WTC11 (cell line): ENCODE results near the gene KCNJ6. TPM values are rescaled to one million over a fixed set of nuclear protein-coding genes. Genes with fewer than 3 reads are reported as not detected.

Experiments
- ATAC-seq: fragments of 200-7000 bp; cut with Tn5 transposase; 2 replicates; pipeline ENCODE4 v1.10.0; 2021; ENCODE audit warnings: mild to moderate bottlenecking, moderate library complexity
- CTCF ChIA-PET: fragments of 300-600 bp; sonication (Branson Sonifier 250); formaldehyde crosslinking; loops from one replicate; lab custom pipeline; 2021; ENCODE audit warnings: antibody characterized with exemption; lab: Charles Lee
- POLR2A ChIA-PET: fragments of 350-600 bp; sonication (Branson Sonifier 250); formaldehyde crosslinking; loops from one replicate; lab custom pipeline; 2021; ENCODE audit warnings: antibody characterized with exemption; lab: Charles Lee
- DNase-seq: peaks from one replicate; pipeline ENCODE4 v3.0.0; 2021; ENCODE audit warnings: low spot score
- H3K27ac Mint-ChIP-seq: 2 replicates; pipeline ENCODE4 v1.8.0; 2021; ENCODE audit warnings: mixed read lengths
- H3K27me3 Mint-ChIP-seq: 2 replicates; pipeline ENCODE4 v1.8.0; 2021; ENCODE audit warnings: low read depth, mild to moderate bottlenecking, moderate library complexity, mixed read lengths
- H3K36me3 Mint-ChIP-seq: 2 replicates; pipeline ENCODE4 v1.8.0; 2021; ENCODE audit warnings: mixed read lengths
- H3K4me1 Mint-ChIP-seq: 2 replicates; pipeline ENCODE4 v1.8.0; 2022; ENCODE audit warnings: mixed read lengths
- H3K4me3 Mint-ChIP-seq: 2 replicates; pipeline ENCODE4 v1.8.0; 2021; ENCODE audit warnings: mild to moderate bottlenecking, moderate library complexity, mixed read lengths
- H3K9me3 Mint-ChIP-seq: 2 replicates; pipeline ENCODE4 v1.8.0; 2021; ENCODE audit warnings: mixed read lengths
- ATF1 ChIP-seq: sonication (generic); formaldehyde crosslinking; IDR thresholded peaks from 2 replicates; pipeline ENCODE4 v1.8.1; 2023; ENCODE audit warnings: mild to moderate bottlenecking, moderate library complexity, missing genetic modification reagents
- CREB1 ChIP-seq: sonication (generic); formaldehyde crosslinking; IDR thresholded peaks from 2 replicates; pipeline ENCODE4 v1.8.0; 2023; ENCODE audit warnings: mild to moderate bottlenecking, missing genetic modification reagents
- EMX1 ChIP-seq: fragments of 250-450 bp; sonication (Bioruptor Pico); IDR thresholded peaks from 2 replicates; pipeline ENCODE4 v1.8.0; 2021; ENCODE audit warnings: mild to moderate bottlenecking
- ESRRA ChIP-seq: sonication (generic); formaldehyde crosslinking; IDR thresholded peaks from 2 replicates; pipeline ENCODE4 v1.8.1; 2022; ENCODE audit warnings: mild to moderate bottlenecking, missing genetic modification reagents, borderline replicate concordance
- FOXK1 ChIP-seq: sonication (generic); formaldehyde crosslinking; IDR thresholded peaks from 2 replicates; pipeline ENCODE4 v1.8.0; 2022; ENCODE audit warnings: mild to moderate bottlenecking, moderate library complexity, missing genetic modification reagents
- GRHL2 ChIP-seq: fragments of 250-450 bp; sonication (Bioruptor Pico); IDR thresholded peaks from 2 replicates; pipeline ENCODE4 v1.8.0; 2022; ENCODE audit warnings: mild to moderate bottlenecking, moderate library complexity; ENCODE audit not compliant: insufficient replicate concordance, severe bottlenecking
- JAZF1 ChIP-seq: fragments of 250-450 bp; sonication (Bioruptor Pico); IDR thresholded peaks from 2 replicates; pipeline ENCODE4 v1.9.0; 2021; ENCODE audit warnings: moderate library complexity, mild to moderate bottlenecking, inconsistent platforms
- KAT7 ChIP-seq: sonication (generic); formaldehyde crosslinking; IDR thresholded peaks from 2 replicates; pipeline ENCODE4 v1.8.1; 2023; ENCODE audit warnings: missing genetic modification reagents, mild to moderate bottlenecking, borderline replicate concordance
- MXD4 ChIP-seq: fragments of 250-450 bp; sonication (Bioruptor Pico); IDR thresholded peaks from 2 replicates; pipeline ENCODE4 v1.8.0; 2021; ENCODE audit warnings: mild to moderate bottlenecking, moderate library complexity, borderline replicate concordance
- NR2C2 ChIP-seq: sonication (generic); formaldehyde crosslinking; IDR thresholded peaks from 2 replicates; pipeline ENCODE4 v1.8.0; 2022; ENCODE audit warnings: mild to moderate bottlenecking, missing genetic modification reagents
- RELA ChIP-seq: sonication (generic); formaldehyde crosslinking; IDR thresholded peaks from 2 replicates; pipeline ENCODE4 v1.8.1; 2022; ENCODE audit warnings: missing genetic modification reagents, mild to moderate bottlenecking, borderline replicate concordance
- SMAD3 ChIP-seq: sonication (generic); formaldehyde crosslinking; IDR thresholded peaks from 2 replicates; pipeline ENCODE4 v1.8.0; 2022; ENCODE audit warnings: missing genetic modification reagents, mild to moderate bottlenecking, borderline replicate concordance
- SOX15 ChIP-seq: fragments of 250-450 bp; sonication (Bioruptor Pico); IDR thresholded peaks from 2 replicates; pipeline ENCODE4 v1.9.0; 2021; ENCODE audit warnings: mild to moderate bottlenecking
- TEAD1 ChIP-seq: sonication (generic); formaldehyde crosslinking; IDR thresholded peaks from 2 replicates; pipeline ENCODE4 v1.8.0; 2022; ENCODE audit warnings: mild to moderate bottlenecking, missing genetic modification reagents
- TEAD4 ChIP-seq: sonication (generic); formaldehyde crosslinking; IDR thresholded peaks from 2 replicates; pipeline ENCODE4 v1.8.0; 2022; ENCODE audit warnings: mild to moderate bottlenecking, missing genetic modification reagents
- ZNF219 ChIP-seq: sonication (generic); formaldehyde crosslinking; IDR thresholded peaks from 2 replicates; pipeline ENCODE4 v1.8.0; 2023; ENCODE audit warnings: missing genetic modification reagents, mild to moderate bottlenecking, borderline replicate concordance
- ZNF317 ChIP-seq: sonication (generic); formaldehyde crosslinking; IDR thresholded peaks from 2 replicates; pipeline ENCODE4 v1.8.1; 2023; ENCODE audit warnings: low read depth, mild to moderate bottlenecking, moderate library complexity, missing genetic modification reagents, borderline replicate concordance
- ZNF416 ChIP-seq: fragments of 250-450 bp; sonication (Bioruptor Pico); IDR thresholded peaks from 2 replicates; pipeline ENCODE4 v1.9.0; 2021; ENCODE audit warnings: mild to moderate bottlenecking, inconsistent platforms
- ZNF423 ChIP-seq: fragments of 250-450 bp; sonication (Bioruptor Pico); IDR thresholded peaks from 2 replicates; pipeline ENCODE4 v2.1.2; 2022; ENCODE audit warnings: mild to moderate bottlenecking, moderate library complexity
- total RNA-seq: library from RNA; stranded (reverse); gene quantifications from 3 replicates; pipeline ENCODE4 v1.2.3, GENCODE V29; 2021
- TF ChIP-seq, protein P1 (sequence below): sonication (generic); formaldehyde crosslinking; IDR thresholded peaks from 2 replicates; pipeline ENCODE4 v1.8.1; 2023; ENCODE audit warnings: mild to moderate bottlenecking, missing genetic modification reagents
- TF ChIP-seq, protein P2 (sequence below): sonication (generic); formaldehyde crosslinking; conservative IDR thresholded peaks from 2 replicates; pipeline ENCODE4 v1.8.1; 2022; ENCODE audit warnings: mild to moderate bottlenecking, missing genetic modification reagents
- TF ChIP-seq, protein P3 (sequence below): sonication (generic); formaldehyde crosslinking; IDR thresholded peaks from 2 replicates; pipeline ENCODE4 v1.8.0; 2022; ENCODE audit warnings: mild to moderate bottlenecking, missing genetic modification reagents
- TF ChIP-seq, protein P4 (sequence below): fragments of 250-450 bp; sonication (Bioruptor Pico); IDR thresholded peaks from 2 replicates; pipeline ENCODE4 v1.9.0; 2021; ENCODE audit warnings: mild to moderate bottlenecking
- TF ChIP-seq, protein P5 (sequence below): fragments of 250-450 bp; sonication (Bioruptor Pico); conservative IDR thresholded peaks from 2 replicates; pipeline ENCODE4 v1.9.0; 2021; ENCODE audit warnings: mild to moderate bottlenecking
- TF ChIP-seq, protein P6 (sequence below): sonication (generic); formaldehyde crosslinking; IDR thresholded peaks from 2 replicates; pipeline ENCODE4 v1.8.0; 2022; ENCODE audit warnings: missing genetic modification reagents
- TF ChIP-seq, protein P7 (sequence below): sonication (generic); formaldehyde crosslinking; IDR thresholded peaks from 2 replicates; pipeline ENCODE4 v1.8.0; 2023; ENCODE audit warnings: missing genetic modification reagents

The KCNJ6 gene
- total RNA-seq, 1 experiment from 2014 or later, result 0.35 TPM

DNA sequence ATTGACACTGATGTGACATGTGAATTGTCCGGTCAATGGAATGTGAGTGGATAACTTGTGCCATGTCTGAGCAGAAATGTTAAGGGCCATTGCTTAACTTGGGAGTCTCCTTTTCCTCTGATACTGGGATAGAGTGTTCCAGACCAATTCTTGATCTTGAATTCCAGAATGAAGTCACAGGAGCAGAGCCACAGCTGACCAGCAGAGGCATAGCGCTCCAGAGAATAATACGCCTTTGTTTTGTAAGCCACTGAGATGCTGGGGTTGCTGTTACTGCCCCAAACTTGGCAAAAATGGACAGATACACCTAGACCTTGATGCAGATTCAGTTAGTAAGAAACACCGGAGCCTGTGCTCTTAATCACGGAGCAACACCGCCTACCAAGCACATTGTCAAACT, 6.3 kb downstream of the KCNJ6 start:
- Mint-ChIP-seq H3K9me3 (no peaks in the 10 kb centered on the region), H3K27ac (no peak overlapping the region), H3K4me3 (no peak overlapping the region), H3K4me1 (peaks cover 7% of the 10 kb centered on the region), H3K27me3 (peaks cover 24% of the 10 kb centered on the region), H3K36me3 (no peaks in the 10 kb centered on the region)
- DNase-seq, result no peak
- ATAC-seq, result peak; percentile 42; the same call in 1 of the 2 replicates
- ChIA-PET POLR2A (no interaction called here), CTCF (no interaction called here)
- TF ChIP-seq, protein P1, sequence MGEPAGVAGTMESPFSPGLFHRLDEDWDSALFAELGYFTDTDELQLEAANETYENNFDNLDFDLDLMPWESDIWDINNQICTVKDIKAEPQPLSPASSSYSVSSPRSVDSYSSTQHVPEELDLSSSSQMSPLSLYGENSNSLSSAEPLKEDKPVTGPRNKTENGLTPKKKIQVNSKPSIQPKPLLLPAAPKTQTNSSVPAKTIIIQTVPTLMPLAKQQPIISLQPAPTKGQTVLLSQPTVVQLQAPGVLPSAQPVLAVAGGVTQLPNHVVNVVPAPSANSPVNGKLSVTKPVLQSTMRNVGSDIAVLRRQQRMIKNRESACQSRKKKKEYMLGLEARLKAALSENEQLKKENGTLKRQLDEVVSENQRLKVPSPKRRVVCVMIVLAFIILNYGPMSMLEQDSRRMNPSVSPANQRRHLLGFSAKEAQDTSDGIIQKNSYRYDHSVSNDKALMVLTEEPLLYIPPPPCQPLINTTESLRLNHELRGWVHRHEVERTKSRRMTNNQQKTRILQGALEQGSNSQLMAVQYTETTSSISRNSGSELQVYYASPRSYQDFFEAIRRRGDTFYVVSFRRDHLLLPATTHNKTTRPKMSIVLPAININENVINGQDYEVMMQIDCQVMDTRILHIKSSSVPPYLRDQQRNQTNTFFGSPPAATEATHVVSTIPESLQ (CRISPR knock-in tag), result no peak
- TF ChIP-seq, protein P2, sequence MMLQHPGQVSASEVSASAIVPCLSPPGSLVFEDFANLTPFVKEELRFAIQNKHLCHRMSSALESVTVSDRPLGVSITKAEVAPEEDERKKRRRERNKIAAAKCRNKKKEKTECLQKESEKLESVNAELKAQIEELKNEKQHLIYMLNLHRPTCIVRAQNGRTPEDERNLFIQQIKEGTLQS (CRISPR knock-in tag), result no peak
- TF ChIP-seq SOX15 (CRISPR knock-in tag), result no peak
- no peak for TF ChIP-seq NR2C2 (CRISPR knock-in tag)
- TF ChIP-seq KAT7, result no peak
- TF ChIP-seq ESRRA (CRISPR knock-in tag), result no peak
- TF ChIP-seq ZNF423 (CRISPR knock-in tag), result no peak
- TF ChIP-seq, protein P3, sequence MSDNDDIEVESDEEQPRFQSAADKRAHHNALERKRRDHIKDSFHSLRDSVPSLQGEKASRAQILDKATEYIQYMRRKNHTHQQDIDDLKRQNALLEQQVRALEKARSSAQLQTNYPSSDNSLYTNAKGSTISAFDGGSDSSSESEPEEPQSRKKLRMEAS (CRISPR knock-in tag), result no peak
- TF ChIP-seq SMAD3 (CRISPR knock-in tag), result no peak
- TF ChIP-seq, protein P4, sequence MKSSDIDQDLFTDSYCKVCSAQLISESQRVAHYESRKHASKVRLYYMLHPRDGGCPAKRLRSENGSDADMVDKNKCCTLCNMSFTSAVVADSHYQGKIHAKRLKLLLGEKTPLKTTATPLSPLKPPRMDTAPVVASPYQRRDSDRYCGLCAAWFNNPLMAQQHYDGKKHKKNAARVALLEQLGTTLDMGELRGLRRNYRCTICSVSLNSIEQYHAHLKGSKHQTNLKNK (CRISPR knock-in tag), result no peak
- TF ChIP-seq ZNF416 (CRISPR knock-in tag), result no peak
- TF ChIP-seq TEAD1 (CRISPR knock-in tag), result no peak
- TF ChIP-seq, protein P5, sequence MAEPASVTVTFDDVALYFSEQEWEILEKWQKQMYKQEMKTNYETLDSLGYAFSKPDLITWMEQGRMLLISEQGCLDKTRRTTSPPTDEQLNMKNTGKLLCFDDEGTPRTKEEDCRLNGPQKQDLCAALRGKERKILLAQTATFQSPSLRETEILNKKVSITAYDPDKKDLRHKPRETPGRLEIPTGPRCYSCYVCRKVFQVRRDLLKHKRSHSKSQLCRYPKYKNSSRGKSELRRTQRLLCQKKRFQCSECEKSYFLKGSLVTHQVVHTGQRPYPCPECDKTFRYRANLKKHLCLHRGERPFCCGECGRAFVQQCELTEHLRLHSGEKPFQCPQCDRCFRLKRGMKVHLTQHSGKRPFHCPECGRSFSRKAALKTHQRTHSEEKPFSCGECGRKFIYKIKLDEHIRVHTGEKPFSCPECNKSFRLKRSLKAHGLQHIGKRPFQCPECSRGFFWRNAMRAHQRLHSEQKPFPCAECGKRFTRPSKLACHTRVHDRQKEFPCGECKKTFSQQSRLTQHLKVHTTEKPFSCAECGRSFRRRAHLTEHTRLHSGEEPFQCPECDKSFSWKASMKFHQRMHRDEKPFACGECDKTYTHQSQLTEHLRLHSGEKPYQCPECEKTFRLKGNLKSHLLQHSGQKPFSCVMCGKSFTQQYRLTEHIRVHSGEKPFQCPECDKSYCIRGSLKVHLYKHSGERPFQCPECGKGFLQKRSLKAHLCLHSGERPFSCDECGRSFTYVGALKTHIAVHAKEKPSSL (CRISPR knock-in tag), result no peak
- TF ChIP-seq ATF1 (CRISPR knock-in tag), result no peak
- no peak for TF ChIP-seq ZNF317 (CRISPR knock-in tag)
- no peak for TF ChIP-seq TEAD4
- no peak for TF ChIP-seq MXD4
- no peak for TF ChIP-seq CREB1
- TF ChIP-seq, all 79 proteins: peak for 0

DNA sequence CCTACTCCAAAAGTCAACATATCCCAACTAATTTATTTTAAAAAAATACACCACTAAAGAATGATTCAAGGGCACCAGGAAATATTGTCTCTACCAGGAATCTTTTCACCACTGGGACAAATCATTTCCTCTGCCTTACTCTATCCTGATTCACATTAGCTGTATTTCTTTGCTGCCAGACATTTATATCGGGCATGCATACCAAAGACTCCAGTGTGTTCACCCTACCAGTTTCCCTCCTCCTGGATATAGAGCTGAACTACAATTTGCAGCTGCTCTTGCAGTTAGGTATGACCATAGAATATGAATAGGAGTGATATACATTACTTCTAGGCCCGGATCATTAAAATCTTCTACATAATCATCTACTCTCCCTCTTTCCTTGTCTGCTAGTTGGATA, 7.6 kb downstream of the KCNJ6 start:
- Mint-ChIP-seq H3K9me3 (no peaks in the 10 kb centered on the region), H3K4me3 (no peak overlapping the region), H3K36me3 (no peaks in the 10 kb centered on the region), H3K27me3 (peaks cover 13% of the 10 kb centered on the region), H3K4me1 (peaks cover 2% of the 10 kb centered on the region), H3K27ac (no peak overlapping the region)
- CTCF ChIA-PET, result no interaction called here
- no peak for DNase-seq
- no peak for ATAC-seq
- POLR2A ChIA-PET, result no interaction called here
- TF ChIP-seq RELA (CRISPR knock-in tag) (no peak), ZNF423 (CRISPR knock-in tag) (no peak), SOX15 (CRISPR knock-in tag) (no peak), EMX1 (CRISPR knock-in tag) (no peak), JAZF1 (CRISPR knock-in tag) (no peak), GRHL2 (no peak), KAT7 (no peak), FOXK1 (CRISPR knock-in tag) (no peak), ZNF219 (no peak)
- TF ChIP-seq, protein P3 (CRISPR knock-in tag), result no peak
- TF ChIP-seq, protein P6, sequence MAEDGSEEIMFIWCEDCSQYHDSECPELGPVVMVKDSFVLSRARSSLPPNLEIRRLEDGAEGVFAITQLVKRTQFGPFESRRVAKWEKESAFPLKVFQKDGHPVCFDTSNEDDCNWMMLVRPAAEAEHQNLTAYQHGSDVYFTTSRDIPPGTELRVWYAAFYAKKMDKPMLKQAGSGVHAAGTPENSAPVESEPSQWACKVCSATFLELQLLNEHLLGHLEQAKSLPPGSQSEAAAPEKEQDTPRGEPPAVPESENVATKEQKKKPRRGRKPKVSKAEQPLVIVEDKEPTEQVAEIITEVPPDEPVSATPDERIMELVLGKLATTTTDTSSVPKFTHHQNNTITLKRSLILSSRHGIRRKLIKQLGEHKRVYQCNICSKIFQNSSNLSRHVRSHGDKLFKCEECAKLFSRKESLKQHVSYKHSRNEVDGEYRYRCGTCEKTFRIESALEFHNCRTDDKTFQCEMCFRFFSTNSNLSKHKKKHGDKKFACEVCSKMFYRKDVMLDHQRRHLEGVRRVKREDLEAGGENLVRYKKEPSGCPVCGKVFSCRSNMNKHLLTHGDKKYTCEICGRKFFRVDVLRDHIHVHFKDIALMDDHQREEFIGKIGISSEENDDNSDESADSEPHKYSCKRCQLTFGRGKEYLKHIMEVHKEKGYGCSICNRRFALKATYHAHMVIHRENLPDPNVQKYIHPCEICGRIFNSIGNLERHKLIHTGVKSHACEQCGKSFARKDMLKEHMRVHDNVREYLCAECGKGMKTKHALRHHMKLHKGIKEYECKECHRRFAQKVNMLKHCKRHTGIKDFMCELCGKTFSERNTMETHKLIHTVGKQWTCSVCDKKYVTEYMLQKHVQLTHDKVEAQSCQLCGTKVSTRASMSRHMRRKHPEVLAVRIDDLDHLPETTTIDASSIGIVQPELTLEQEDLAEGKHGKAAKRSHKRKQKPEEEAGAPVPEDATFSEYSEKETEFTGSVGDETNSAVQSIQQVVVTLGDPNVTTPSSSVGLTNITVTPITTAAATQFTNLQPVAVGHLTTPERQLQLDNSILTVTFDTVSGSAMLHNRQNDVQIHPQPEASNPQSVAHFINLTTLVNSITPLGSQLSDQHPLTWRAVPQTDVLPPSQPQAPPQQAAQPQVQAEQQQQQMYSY (CRISPR knock-in tag), result no peak
- TF ChIP-seq, protein P7, sequence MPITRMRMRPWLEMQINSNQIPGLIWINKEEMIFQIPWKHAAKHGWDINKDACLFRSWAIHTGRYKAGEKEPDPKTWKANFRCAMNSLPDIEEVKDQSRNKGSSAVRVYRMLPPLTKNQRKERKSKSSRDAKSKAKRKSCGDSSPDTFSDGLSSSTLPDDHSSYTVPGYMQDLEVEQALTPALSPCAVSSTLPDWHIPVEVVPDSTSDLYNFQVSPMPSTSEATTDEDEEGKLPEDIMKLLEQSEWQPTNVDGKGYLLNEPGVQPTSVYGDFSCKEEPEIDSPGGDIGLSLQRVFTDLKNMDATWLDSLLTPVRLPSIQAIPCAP (CRISPR knock-in tag), result no peak
- TF ChIP-seq, protein P2 (CRISPR knock-in tag), result no peak
- TF ChIP-seq, all 79 proteins: peak for 0
